GM19468 (cell line): ENCODE measurements around the gene CCDC92B.

Experiments used
- ATAC-seq: cut with Tn5 transposase; IDR thresholded peaks from one replicate; pipeline ENCODE4 v1.9.1; 2021; ENCODE audit warnings: mild to moderate bottlenecking, moderate library complexity, moderate number of reproducible peaks; ENCODE audit not compliant: unreplicated experiment; ENCODE audit errors: extremely low read depth

CCDC92B gene

GRCh38 chr17:2779545-2779944 lies 30.1 kb upstream of the CCDC92B start:
- ATAC-seq: no peak

- ATAC-seq: no peak
Observed at GRCh38 chr17:2778489-2778888, 29.0 kb upstream of the CCDC92B start.

GRCh38 chr17:2777242-2777867 lies 27.9 kb upstream of the CCDC92B start:
- ATAC-seq: no peak

- no peak for ATAC-seq
Observed at GRCh38 chr17:2776589-2777241, 27.3 kb upstream of the CCDC92B start.

- no peak for ATAC-seq
Observed at GRCh38 chr17:2775206-2775605, 25.8 kb upstream of the CCDC92B start.

DNA sequence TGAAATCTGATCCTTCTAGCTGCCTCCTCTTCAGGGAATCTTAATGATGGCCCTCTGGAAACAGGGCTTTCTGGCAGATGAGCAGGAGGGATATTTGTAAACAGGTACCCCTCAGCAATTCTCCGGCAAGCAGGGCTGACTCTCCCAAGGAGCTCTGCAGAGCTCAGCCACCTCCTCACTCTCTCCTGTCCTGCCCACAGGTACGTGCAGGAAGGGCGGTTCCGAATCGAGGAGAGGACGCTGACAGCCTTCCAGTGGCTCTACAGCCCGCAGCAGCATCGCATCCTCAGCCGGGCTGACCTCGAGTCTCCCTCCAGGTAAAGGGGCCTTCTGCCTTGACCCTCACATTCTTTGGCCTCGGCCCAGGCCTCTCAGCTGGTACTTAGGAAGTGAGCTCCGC lies 20.7 kb upstream of the CCDC92B start:
- ATAC-seq: no peak

DNA sequence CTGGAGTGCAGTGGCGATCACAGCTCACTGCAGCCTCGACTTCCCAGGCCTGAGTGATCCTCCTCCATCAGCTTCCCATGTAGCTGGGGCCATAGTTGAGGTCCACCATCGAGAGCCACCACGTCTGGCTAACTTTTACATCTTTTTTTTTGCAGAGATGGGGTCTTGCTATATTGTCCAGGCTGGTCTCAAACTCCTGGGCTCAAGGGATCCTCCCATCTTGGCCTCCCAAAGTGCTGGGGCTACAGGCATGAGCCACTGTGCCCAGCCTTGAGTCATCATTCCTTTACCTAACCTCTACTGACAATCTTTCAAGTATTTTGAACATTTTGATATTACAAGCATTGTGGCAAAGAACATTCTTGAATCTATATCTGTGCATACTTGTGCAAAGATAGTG lies 9.4 kb upstream of the CCDC92B start:
- no peak for ATAC-seq

GRCh38 chr17:2755891-2756724 lies 6.7 kb upstream of the CCDC92B start:
- ATAC-seq: no peak

DNA sequence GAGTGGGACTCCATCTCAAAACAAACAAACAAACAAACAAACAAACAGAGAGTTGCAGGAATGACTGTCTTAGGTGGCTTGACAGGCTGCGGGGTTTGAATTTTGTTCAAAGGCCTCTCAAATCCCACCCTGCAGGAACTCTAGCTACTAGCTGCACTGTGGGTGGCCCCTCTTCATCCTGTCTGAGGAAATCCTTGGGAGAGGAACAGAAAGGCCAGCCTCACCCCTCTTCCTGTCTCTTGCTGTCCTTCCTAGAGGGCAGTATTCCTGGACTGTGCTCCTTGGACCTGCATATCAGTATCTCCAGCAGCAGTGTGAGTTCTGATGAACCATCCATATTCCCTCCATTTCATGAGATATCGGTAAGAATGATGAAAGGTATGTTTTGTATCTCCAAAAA lies 2.0 kb upstream of the CCDC92B start:
- no peak for ATAC-seq

GRCh38 chr17:2750721-2751120 lies 1.3 kb upstream of the CCDC92B start:
- no peak for ATAC-seq

GRCh38 chr17:2749784-2750181 lies 331 bp upstream of the CCDC92B start:
- no peak for ATAC-seq

GRCh38 chr17:2745317-2746037 lies 4.0 kb downstream of the CCDC92B start:
- ATAC-seq: no peak

DNA sequence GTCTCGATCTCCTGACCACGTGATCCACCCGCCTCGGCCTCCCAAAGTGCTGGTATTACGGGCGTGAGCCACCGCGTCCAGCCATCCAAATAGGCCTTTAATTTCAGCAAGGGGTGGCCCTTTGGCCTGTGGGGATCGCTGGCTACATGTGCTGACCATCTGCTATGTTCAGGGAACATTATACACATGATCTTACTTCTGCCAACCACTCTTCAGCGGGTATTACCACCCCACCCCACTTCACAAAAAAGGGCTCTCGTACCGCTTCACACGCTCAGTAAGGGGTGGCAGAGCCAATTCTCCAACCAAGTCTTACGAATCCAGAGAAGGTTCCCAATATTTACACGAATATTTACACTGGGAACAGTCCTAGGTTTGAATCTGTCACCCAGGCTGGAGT lies 11.8 kb downstream of the CCDC92B start:
- no peak for ATAC-seq

DNA sequence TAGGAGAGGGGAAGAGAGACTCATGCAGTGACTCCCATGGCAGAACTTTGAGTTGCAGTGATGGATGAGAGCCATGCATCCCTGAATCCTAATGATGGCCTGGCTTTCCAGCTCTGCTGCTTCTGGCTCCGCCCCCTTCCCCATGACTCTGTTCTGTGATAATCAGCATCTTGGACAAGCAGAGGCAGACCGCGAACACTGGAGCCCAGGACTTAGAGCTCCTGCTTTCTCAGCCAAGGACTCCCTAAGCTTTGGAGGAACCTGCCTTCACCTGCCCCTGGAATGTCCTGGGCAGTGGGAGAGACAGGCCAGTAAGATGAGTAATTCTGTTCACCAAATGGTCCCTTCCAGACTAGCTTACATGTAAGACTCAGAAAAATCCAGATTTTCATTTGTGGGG lies 12.5 kb downstream of the CCDC92B start:
- ATAC-seq: no peak

- no peak for ATAC-seq
Observed at GRCh38 chr17:2735896-2736295, 13.6 kb downstream of the CCDC92B start.

GRCh38 chr17:2734939-2735338 lies 14.5 kb downstream of the CCDC92B start:
- ATAC-seq: no peak

DNA sequence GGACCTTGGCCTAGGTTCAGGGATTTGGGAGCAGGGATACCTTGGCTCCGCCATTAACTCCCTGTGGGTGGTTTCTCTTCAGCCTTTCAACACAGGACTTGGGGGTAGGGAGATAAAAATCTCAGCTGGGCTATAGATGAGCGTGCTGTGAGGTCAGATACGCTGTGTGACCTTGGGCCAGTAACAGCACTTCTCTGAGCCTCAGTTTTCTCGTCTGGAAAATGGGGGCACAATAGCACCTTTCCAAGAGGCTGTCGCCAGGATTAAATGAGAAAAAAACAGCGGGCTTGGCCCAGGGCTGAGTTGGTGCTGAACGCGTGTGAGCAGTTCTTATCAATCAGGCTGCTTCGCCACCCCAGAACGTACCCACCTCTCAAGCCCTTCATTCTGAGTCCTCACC lies 17.6 kb downstream of the CCDC92B start:
- no peak for ATAC-seq

GRCh38 chr17:2730764-2731353 lies 18.6 kb downstream of the CCDC92B start:
- no peak for ATAC-seq

DNA sequence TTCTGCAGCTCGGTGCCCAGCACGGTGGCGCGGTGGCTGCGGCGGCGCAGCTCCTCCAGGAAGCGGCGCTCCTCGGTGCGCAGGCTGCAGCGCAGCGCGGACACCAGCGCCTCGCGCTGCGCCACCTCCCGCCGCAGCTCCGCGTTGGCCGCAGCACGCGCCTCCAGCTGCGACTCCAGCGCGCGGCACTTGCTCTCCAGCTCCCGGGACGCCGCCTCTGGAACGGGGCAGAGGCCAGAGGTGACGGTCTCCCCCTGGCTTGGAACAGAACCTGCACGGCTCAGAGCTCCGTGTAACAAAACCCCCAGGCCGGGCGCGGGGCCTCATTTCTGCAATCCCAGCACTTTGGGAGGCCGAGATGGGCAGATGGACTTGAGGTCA lies 24.7 kb downstream of the CCDC92B start:
- no peak for ATAC-seq

DNA sequence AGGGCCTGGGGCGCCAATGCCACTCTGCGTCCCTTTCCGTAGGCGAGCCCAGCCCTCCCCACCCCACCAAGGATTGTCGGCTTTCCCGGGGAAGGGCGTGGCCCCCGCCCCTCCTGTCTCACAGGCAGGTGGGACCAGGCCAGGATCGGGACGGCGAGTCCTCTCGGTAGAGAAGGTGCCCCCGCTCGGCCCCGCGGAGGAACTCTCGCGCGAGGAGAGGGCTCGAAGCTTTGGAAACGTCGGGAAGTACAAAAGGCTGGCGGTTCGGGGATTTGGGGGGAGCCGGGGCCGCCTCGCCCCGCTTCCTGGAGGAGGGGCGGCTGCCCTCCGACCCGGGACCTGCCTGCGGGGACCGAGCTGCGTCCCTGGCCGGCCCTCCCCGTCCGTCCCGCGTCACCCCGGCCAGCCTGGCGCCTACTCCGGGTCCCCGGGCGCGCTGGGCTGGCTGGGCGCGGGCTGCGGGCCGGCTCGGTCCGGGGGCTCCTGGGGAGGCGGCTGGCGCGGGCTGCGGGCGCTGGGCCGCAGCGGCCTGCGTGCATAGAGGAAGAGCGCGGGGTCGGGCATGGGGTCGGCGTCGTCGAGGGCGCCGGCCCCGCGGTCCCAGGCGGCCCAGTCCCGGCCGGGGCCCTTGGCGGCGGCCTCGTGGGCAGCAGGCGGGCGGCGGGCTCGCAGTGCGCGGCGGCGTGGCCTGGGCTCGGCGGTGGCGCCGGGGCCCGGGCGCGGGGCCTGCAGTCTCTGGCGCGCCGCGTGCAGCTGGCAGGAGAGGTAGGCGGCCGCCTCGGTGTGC lies 25.3 kb downstream of the CCDC92B start:
- no peak for ATAC-seq
